HL-60 (cell line): ENCODE measurements around the gene USP17L13.
"Not testable (repeated sequence)": the region's sequence is repeated elsewhere in the genome, so short reads cannot be mapped to it uniquely, and the experiment has no call there.

Source experiments
- DNase-seq, 2 experiments: peaks; one replicate each; pipeline ENCODE4 v3.0.0-alpha.2; 2010 to 2020; ENCODE audit warnings: low read depth in 1 of 2, low spot score in 1 of 2
- H3K27ac ChIP-seq: fragments of 250-450 bp; sonication (Bioruptor Pico); replicated peaks from 2 replicates; pipeline ENCODE4 v1.5.1; 2020; ENCODE audit warnings: mild to moderate bottlenecking, moderate library complexity
- H3K27me3 ChIP-seq: fragments of 250-450 bp; sonication (Bioruptor Pico); 2 replicates; pipeline ENCODE4 v1.5.1; 2021; ENCODE audit warnings: mild to moderate bottlenecking, moderate library complexity; ENCODE audit not compliant: insufficient read depth, poor library complexity, severe bottlenecking
- H3K4me3 ChIP-seq: replicated peaks from 2 replicates; pipeline ENCODE4 v1.5.1; 2011; ENCODE audit warnings: mild to moderate bottlenecking, control low read depth, low read length; ENCODE audit not compliant: insufficient read depth

The USP17L13 gene

GRCh38 chr4:9271719-9272118 is 47.0 kb downstream of the USP17L13 start:
- H3K4me3 ChIP-seq, H3K27me3 ChIP-seq, H3K27ac ChIP-seq: not testable (repeated sequence)
- DNase-seq: peak in 1 of 2 experiments; percentile 25
